SH-SY5Y (cell line): ENCODE data around the gene SLC35A2.

Experiments used
- GATA2 ChIP-seq: IDR thresholded peaks from 2 replicates; pipeline ENCODE4 v1.6.1; 2011; ENCODE audit warnings: mild to moderate bottlenecking, low read depth, low read length
- GATA3 ChIP-seq: IDR thresholded peaks from 2 replicates; pipeline ENCODE4 v1.6.1; 2011; ENCODE audit warnings: low read depth, mild to moderate bottlenecking, low read length, moderate library complexity

- no peak for TF ChIP-seq GATA2
- TF ChIP-seq GATA3: no peak
Observed at GRCh38 chrX:48924270-48924669, 12.8 kb upstream of the SLC35A2 start.
